GM13976 (cell line): ENCODE measurements around the gene HEATR1.

Source experiments
- DNase-seq: peaks from one replicate; pipeline ENCODE4 v3.0.0; 2012; ENCODE audit warnings: low spot score
- CTCF ChIP-seq: IDR thresholded peaks from 2 replicates; pipeline ENCODE4 v1.5.1; 2012; ENCODE audit warnings: borderline replicate concordance, mild to moderate bottlenecking; ENCODE audit not compliant: insufficient read depth; ENCODE audit errors: extremely low read depth, missing control alignments, control extremely low read depth
- in situ Hi-C: fragments of 300-500 bp; cut with MboI; formaldehyde crosslinking; loops from one replicate; pipeline ENCODE4 v1.12.0; 2022; ENCODE audit warnings: low sequenced_read_pairs, mixed read lengths, inconsistent platforms; ENCODE audit not compliant: unreplicated experiment

The HEATR1 gene

GRCh38 chr1:236636017-236636416 is 31.7 kb upstream of the HEATR1 start:
- no peak for TF ChIP-seq CTCF
- DNase-seq, result no peak
- in situ Hi-C loops, result no loop called here

GRCh38 chr1:236627727-236628408 is 23.6 kb upstream of the HEATR1 start:
- no peak for DNase-seq
- in situ Hi-C loops, result no loop called here
- no peak for TF ChIP-seq CTCF

GRCh38 chr1:236623371-236624166 is 19.3 kb upstream of the HEATR1 start:
- in situ Hi-C loops, result loop anchor here (25.0 kb wide), 2 partner anchors 239 to 764 kb away; no protein-coding TSS in a partner anchor
- no peak for TF ChIP-seq CTCF

DNA sequence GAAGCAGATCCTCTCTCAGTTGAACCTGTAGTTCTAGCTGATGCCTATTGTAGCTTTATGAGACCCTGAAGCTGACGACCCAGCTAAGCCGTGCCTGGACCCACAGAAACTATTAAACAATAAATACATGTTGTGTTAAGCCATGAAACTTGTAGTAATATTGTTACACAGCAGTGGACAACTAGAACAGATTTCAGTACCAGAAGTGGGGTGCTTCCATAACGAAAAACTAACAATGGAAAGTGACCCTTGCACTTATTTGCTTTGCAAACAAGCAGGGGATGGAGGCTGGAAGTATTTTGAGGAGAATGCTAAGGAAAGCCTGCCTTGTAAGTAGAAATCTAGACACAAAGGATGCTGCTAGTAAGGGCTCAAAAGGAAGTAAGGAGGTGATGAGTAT is 18.1 kb upstream of the HEATR1 start:
- no peak for DNase-seq
- in situ Hi-C loops, result loop anchor here (25.0 kb wide), 2 partner anchors 240 to 765 kb away; no protein-coding TSS in a partner anchor
- TF ChIP-seq CTCF, result no peak

More at GRCh38 chr1:236623371-236624166, 19.3 kb upstream of the HEATR1 start:
- DNase-seq, result no peak

DNA sequence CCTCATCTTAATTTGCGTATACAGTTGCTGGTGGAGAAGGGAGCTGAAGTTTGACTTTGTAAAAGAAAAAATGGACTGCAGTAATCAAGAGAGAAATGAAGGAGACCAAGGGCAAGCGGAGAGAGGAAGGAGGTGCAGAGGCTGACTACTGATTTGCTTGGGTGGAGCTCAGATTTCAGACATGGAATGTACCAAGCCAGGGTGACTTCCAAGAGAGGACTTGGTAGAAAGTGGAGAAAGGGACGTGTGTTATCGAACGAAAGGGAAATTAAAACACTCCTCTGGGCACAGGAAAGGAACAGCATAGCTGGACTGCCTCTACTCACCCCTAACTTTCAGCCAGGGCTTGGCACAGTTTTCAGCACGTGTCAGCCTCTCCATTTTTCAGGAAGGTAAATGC is 15.1 kb upstream of the HEATR1 start:
- no peak for DNase-seq
- TF ChIP-seq CTCF, result no peak
- in situ Hi-C loops, result loop anchor here (25.0 kb wide), 2 partner anchors 243 to 768 kb away; no protein-coding TSS in a partner anchor

- TF ChIP-seq CTCF, result no peak
- no peak for DNase-seq
- in situ Hi-C loops, result loop anchor here (25.0 kb wide), 2 partner anchors 244 to 769 kb away; no protein-coding TSS in a partner anchor
Measured at GRCh38 chr1:236618507-236618906, 14.2 kb upstream of the HEATR1 start.
